MM.1S (cell line): ENCODE measurements around the gene ATP8B4.

Experiments used
- CTCF ChIP-seq: fragments of 300-600 bp; sonication (generic); IDR thresholded peaks from 2 replicates; pipeline ENCODE4 v1.5.1; 2016; ENCODE audit warnings: antibody characterized with exemption, low read length, mixed read lengths
- EZH2 ChIP-seq: fragments of 300-600 bp; sonication (generic); optimal IDR thresholded peaks from 2 replicates; pipeline ENCODE3; 2017; ENCODE audit warnings: low read depth, mild to moderate bottlenecking, antibody characterized with exemption, low read length, mixed read lengths
- EZH2phosphoT487 ChIP-seq: fragments of 300-600 bp; sonication (generic); IDR thresholded peaks from 2 replicates; pipeline ENCODE4 v1.6.1; 2018; ENCODE audit warnings: antibody characterized with exemption, low read length

DNA sequence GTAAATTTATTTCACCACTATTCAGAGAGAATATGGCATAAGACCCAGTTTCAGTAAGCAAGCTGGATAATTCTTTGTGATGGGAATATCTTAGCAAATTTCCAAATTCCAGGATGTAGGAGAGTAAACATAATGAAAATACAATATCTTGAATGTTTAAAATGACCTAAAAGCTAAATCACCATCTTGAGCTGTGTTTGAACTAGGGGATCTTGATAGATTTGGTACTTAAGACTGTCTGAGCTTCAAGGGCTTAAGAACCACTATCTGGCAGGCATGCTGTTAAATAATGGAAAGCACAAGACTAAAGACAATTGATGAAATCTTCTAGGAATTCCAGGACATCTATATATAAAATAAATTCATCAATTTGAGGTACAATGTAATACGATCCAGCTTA, 217.7 kb downstream of the ATP8B4 start:
- TF ChIP-seq CTCF = no peak
- TF ChIP-seq EZH2phosphoT487 = no peak
- no peak for TF ChIP-seq EZH2
